Measurements from ENCODE around the gene INPP5E.

DNA sequence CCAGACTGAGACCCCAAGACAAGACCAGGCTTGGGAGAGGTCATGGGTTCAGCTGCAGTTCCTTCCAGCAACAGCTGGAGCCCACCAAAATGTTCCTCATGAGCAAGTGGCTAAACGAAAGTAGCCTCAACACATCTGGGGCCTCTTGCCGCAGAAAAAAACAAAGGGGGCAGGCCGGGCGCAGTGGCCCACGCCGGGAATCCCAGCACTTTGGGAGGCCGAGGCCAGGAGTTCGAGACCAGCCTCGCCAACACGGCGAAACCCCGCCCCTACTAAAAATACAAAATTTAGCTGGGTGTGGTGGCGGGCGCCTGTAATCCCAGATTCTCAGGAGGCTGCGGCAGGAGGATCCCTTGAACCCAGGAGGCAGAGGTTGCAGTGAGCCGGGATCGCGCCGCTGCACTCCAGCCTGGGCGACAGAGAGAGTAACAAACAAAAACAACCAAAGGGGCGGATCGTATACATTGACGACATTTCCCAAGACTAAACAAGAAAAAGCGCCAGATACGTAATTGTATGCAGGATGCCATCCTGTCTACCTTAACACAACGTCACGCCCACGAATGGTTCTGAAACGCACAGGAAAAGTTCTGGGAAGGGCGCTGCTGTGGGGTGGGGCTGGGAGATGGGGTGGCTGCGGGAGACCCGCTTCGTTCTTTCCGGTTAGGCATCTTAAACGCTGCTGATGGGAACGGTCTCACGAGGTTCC is 1.7 kb downstream of the INPP5E start:
- TF ChIP-seq, protein P1, sequence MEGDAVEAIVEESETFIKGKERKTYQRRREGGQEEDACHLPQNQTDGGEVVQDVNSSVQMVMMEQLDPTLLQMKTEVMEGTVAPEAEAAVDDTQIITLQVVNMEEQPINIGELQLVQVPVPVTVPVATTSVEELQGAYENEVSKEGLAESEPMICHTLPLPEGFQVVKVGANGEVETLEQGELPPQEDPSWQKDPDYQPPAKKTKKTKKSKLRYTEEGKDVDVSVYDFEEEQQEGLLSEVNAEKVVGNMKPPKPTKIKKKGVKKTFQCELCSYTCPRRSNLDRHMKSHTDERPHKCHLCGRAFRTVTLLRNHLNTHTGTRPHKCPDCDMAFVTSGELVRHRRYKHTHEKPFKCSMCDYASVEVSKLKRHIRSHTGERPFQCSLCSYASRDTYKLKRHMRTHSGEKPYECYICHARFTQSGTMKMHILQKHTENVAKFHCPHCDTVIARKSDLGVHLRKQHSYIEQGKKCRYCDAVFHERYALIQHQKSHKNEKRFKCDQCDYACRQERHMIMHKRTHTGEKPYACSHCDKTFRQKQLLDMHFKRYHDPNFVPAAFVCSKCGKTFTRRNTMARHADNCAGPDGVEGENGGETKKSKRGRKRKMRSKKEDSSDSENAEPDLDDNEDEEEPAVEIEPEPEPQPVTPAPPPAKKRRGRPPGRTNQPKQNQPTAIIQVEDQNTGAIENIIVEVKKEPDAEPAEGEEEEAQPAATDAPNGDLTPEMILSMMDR (IDR thresholded peaks at IDR 0.05 in 8 of 11, conservative IDR thresholded peaks at IDR 0.05 in 3 of 11) = no peak
- TF ChIP-seq POLR2AphosphoS5 (IDR thresholded peaks at IDR 0.05) (no peak), POLR2A (IDR thresholded peaks at IDR 0.05) (no peak)
